Transverse colon (tissue), 4 donors: ENCODE results near the gene C10orf67. TPM values are rescaled to one million over a fixed set of nuclear protein-coding genes. Genes with fewer than 3 reads are reported as not detected.
"Not testable (repeated sequence)": the region's sequence is repeated elsewhere in the genome, so short reads cannot be mapped to it uniquely, and the experiment has no call there.

Experiments used
- DNase-seq: peaks from one replicate; pipeline ENCODE4 v3.0.0-alpha.2; 2019
- H3K27ac ChIP-seq, 4 donors: fragments of 200-600 bp; sonication (generic); 2 replicates each; pipeline ENCODE4 v1.5.1; 2016 to 2018; ENCODE audit warnings: inconsistent platforms in 4 of 4
- H3K27me3 ChIP-seq: fragments of 200-600 bp; sonication (generic); 2 replicates; pipeline ENCODE4 v1.5.1; 2017; ENCODE audit warnings: inconsistent platforms
- H3K36me3 ChIP-seq, 4 donors: fragments of 200-600 bp; sonication (generic); 2 replicates each; pipeline ENCODE4 v1.5.1; 2017 to 2019; ENCODE audit warnings: inconsistent platforms in 4 of 4
- H3K4me1 ChIP-seq, 4 donors: fragments of 200-600 bp; sonication (generic); 2 replicates each; pipeline ENCODE4 v1.5.1; 2017 to 2020; ENCODE audit warnings: inconsistent platforms in 4 of 4
- H3K4me3 ChIP-seq, 4 donors: fragments of 200-600 bp; sonication (generic); 1 replicate in 1 of 4; 2 replicates in 3 of 4; pipeline versions ENCODE4 v1.5.1 to v1.6.1; 2017 to 2019; ENCODE audit warnings: inconsistent platforms in 4 of 4
- H3K9me3 ChIP-seq, 2 donors: fragments of 200-600 bp; sonication (generic); 2 replicates each; pipeline ENCODE4 v1.5.1; 2017 to 2019; ENCODE audit warnings: inconsistent platforms in 2 of 2
- EP300 ChIP-seq: sonication (generic); formaldehyde crosslinking; IDR thresholded peaks from one replicate; pipeline ENCODE4 v1.6.1; 2017; ENCODE audit warnings: antibody characterized with exemption, low read depth
- POLR2A ChIP-seq: fragments of 450-650 bp; IDR thresholded peaks from one replicate; pipeline ENCODE4 v1.6.1; 2016; ENCODE audit warnings: antibody characterized with exemption, mild to moderate bottlenecking, moderate library complexity
- POLR2AphosphoS5 ChIP-seq, 3 donors: sonication (generic); formaldehyde crosslinking; IDR thresholded peaks; one replicate each; pipeline ENCODE4 v1.6.1; 2016; ENCODE audit warnings: antibody characterized with exemption in 3 of 3
- WGBS, 2 donors: methylation state at CpG; one replicate each; pipeline ENCODE4 v1.1.5; 2018; ENCODE audit warnings: low coverage in 1 of 2; 5-methylcytosine and 5-hydroxymethylcytosine counted together
- in situ Hi-C, 4 donors: fragments of 200-750 bp; cut with MboI; loops; one replicate each; pipeline versions ENCODE4 v1.15.0 to v1.15.1; 2017; ENCODE audit warnings: low sequenced_read_pairs in 3 of 4, low pct_ligation_motif_present in 1 of 4, low pct_unique_long_range_greater_than_20kb in 1 of 4
- intact Hi-C: fragments of 100-400 bp; cut with DNase I; formaldehyde crosslinking; loops from one replicate; pipeline ENCODE4 v1.15.1; 2023; ENCODE audit warnings: low total_unique reads
- total RNA-seq, 4 donors: library from RNA; depleted of rRNA; stranded (reverse); fragments of >200 nt; gene quantifications; one replicate each; pipeline ENCODE4 v1.1.0, GENCODE V29; 2016
- TF ChIP-seq, protein P1 (sequence below), 5 experiments: fragments of 200-600 bp in 3 of 5; fragments of 450-650 bp in 2 of 5; sonication (generic) in 3 of 5; IDR thresholded peaks; 1 replicate in 2 of 5; 2 replicates in 3 of 5; pipeline ENCODE4 v1.5.1; 2016 to 2017; ENCODE audit warnings: antibody characterized with exemption in 5 of 5, inconsistent platforms in 3 of 5, mild to moderate bottlenecking in 2 of 5, moderate library complexity in 1 of 5

C10orf67 gene
- total RNA-seq, 4 donors from 2014 or later = not detected

- in situ Hi-C loops = no loop called here
- no peak for TF ChIP-seq EP300
- TF ChIP-seq POLR2AphosphoS5 (IDR thresholded peaks at IDR 0.05) = no peak
- TF ChIP-seq, protein P1, sequence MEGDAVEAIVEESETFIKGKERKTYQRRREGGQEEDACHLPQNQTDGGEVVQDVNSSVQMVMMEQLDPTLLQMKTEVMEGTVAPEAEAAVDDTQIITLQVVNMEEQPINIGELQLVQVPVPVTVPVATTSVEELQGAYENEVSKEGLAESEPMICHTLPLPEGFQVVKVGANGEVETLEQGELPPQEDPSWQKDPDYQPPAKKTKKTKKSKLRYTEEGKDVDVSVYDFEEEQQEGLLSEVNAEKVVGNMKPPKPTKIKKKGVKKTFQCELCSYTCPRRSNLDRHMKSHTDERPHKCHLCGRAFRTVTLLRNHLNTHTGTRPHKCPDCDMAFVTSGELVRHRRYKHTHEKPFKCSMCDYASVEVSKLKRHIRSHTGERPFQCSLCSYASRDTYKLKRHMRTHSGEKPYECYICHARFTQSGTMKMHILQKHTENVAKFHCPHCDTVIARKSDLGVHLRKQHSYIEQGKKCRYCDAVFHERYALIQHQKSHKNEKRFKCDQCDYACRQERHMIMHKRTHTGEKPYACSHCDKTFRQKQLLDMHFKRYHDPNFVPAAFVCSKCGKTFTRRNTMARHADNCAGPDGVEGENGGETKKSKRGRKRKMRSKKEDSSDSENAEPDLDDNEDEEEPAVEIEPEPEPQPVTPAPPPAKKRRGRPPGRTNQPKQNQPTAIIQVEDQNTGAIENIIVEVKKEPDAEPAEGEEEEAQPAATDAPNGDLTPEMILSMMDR (IDR thresholded peaks at IDR 0.05) = no peak
- no peak for TF ChIP-seq POLR2A
Measured at GRCh38 chr10:23370106-23370505, 25.5 kb upstream of the C10orf67 start.

DNA sequence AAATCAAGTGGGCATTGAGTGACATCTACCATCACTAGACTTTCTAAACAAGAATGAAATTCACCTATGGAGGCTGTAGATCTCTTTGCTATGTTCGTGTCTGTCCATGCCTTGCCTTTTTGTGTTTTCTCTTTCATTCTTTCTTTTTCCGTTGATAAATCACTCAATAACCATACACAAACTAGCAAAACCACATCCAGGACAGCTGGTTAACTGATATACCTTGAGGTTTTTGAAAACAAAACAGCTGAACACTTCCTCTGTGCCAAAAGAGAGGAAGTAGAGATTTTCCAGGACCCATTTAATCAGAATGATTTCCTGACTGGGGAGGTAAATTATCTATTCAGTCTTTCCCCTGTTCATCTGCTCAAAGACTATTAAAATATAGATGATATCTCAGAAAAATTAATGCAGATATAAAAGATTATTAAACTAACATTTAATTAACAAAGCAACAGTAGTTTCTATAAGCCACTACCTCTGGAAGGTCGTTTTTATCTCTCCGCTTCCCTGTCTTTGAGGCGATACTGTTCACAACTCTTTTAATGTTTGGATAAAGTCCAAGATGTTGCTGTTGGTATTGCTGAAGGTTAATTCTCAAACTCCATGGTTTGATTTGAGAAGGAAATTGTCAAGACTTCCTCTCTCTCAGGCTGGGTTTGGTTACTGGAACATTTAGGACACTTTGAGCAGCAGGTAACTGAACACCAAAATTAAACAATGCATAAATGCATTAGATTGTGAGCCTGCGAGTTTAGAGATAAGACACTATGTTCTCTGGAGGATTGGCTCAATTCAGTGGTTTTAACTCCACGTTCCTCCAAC lies 24.4 kb upstream of the C10orf67 start:
- Histone ChIP-seq H3K27me3 (no peaks in the 10 kb centered on the region), H3K4me1 (no peaks in the 10 kb centered on the region), H3K36me3 (no peaks in the 10 kb centered on the region), H3K4me3 (no peak overlapping the region), H3K9me3 (no peaks in the 10 kb centered on the region), H3K27ac (no peak overlapping the region)
- DNase-seq = no peak
- in situ Hi-C loops = no loop called here
- intact Hi-C loops = no loop called here
- TF ChIP-seq POLR2AphosphoS5 (IDR thresholded peaks at IDR 0.05) = no peak
- TF ChIP-seq POLR2A = no peak
- TF ChIP-seq, protein P1 (IDR thresholded peaks at IDR 0.05) = no peak
- no peak for TF ChIP-seq EP300
- 53 to 64% methylated on average over 6 to 7 of the region's 7 CpGs for WGBS, 2 donors

More at GRCh38 chr10:23370106-23370505, 25.5 kb upstream of the C10orf67 start:
- no peak overlapping the region for H3K27ac ChIP-seq
- H3K9me3 ChIP-seq = no peaks in the 10 kb centered on the region
- intact Hi-C loops = no loop called here
- 47 to 69% methylated on average over 3 of the region's 3 CpGs for WGBS, 2 donors
- DNase-seq = no peak
- no peaks in the 10 kb centered on the region for H3K36me3 ChIP-seq
- H3K27me3 ChIP-seq = no peaks in the 10 kb centered on the region
- no peak overlapping the region for H3K4me3 ChIP-seq
- H3K4me1 ChIP-seq = no peaks in the 10 kb centered on the region

GRCh38 chr10:23367896-23368595 lies 23.4 kb upstream of the C10orf67 start:
- H3K4me1 ChIP-seq = no peaks in the 10 kb centered on the region
- H3K27me3 ChIP-seq = no peaks in the 10 kb centered on the region
- no peaks in the 10 kb centered on the region for H3K9me3 ChIP-seq
- H3K4me3 ChIP-seq = no peak overlapping the region
- DNase-seq = no peak
- no peak for TF ChIP-seq EP300
- TF ChIP-seq, protein P1 (IDR thresholded peaks at IDR 0.05) = no peak
- TF ChIP-seq POLR2A = no peak
- TF ChIP-seq POLR2AphosphoS5 (IDR thresholded peaks at IDR 0.05) = no peak
- intact Hi-C loops (no loop called here), in situ Hi-C loops (no loop called here)
- 83 to 85% methylated on average over 6 of the region's 6 CpGs for WGBS, 2 donors
- H3K36me3 ChIP-seq = no peaks in the 10 kb centered on the region
- H3K27ac ChIP-seq = no peak overlapping the region

- intact Hi-C loops, H3K4me1 ChIP-seq, H3K4me3 ChIP-seq, in situ Hi-C loops, H3K27ac ChIP-seq, DNase-seq, H3K27me3 ChIP-seq, H3K9me3 ChIP-seq, H3K36me3 ChIP-seq: not testable (repeated sequence)
- WGBS, 2 donors = 78 to 83% methylated on average over 1 to 4 of the region's 4 CpGs
Measured at GRCh38 chr10:23365417-23366030, 20.9 kb upstream of the C10orf67 start.
